ENCODE results near the gene FCHO1. TPM values are rescaled to one million over a fixed set of nuclear protein-coding genes. Genes with fewer than 3 reads are reported as not detected.

The FCHO1 gene
- polyA plus RNA-seq, 3 donors, result 1.1 to 1.8 (median 1.5) TPM

GRCh38 chr19:17727843-17728242, 23.4 kb upstream of the FCHO1 start:
- no peak for DNase-seq (ENCODE audit: low read depth in 3 of 3, low spot score in 2 of 3)

DNA sequence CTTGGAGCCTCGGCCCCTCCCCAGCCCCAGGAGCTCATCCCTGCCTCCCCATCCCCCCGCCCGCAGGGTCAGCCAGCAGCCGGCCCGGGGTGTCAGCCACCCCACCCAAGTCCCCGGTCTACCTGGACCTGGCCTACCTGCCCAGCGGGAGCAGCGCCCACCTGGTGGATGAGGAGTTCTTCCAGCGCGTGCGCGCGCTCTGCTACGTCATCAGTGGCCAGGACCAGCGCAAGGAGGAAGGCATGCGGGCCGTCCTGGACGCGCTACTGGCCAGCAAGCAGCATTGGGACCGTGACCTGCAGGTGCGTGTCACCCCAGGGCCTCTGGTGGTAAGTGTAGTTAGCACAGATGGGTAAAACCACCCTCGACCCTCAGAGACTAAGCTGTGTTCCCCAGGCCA, 18.1 kb upstream of the FCHO1 start:
- no peak for DNase-seq (ENCODE audit: low read depth in 3 of 3, low spot score in 2 of 3)

DNA sequence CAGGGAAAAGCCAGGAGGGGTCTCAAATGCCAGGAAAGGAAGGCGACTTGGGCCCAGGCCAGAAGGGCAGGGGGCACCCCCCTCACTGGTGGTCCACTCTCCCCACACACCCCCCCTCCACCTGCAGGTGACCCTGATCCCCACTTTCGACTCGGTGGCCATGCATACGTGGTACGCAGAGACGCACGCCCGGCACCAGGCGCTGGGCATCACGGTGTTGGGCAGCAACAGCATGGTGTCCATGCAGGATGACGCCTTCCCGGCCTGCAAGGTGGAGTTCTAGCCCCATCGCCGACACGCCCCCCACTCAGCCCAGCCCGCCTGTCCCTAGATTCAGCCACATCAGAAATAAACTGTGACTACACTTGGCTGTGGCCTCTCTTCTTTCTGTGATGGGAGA, 17.1 kb upstream of the FCHO1 start:
- DNase-seq (ENCODE audit: low read depth in 3 of 3, low spot score in 2 of 3), result no peak

DNA sequence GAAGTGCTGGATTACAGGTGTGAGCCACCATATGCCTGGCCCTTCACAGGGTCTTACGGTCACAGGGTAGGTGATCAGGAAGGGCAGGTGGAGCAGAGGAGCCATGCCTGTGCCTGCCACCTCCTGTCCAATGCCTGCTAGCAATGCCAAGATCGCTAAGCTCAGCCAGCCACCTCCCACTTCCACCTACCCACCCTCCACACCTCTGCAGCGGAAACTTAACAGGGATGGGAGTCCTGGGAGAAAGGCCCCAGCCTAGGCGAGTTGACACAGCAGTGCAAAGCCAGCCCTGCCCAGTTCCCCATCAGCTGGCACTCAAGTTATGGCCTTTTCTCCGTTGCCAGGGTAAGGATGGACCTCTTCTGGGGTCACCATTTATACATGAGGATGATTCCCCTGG, 15.9 kb upstream of the FCHO1 start:
- no peak for DNase-seq (ENCODE audit: low read depth in 3 of 3, low spot score in 2 of 3)

- DNase-seq (ENCODE audit: low read depth in 3 of 3, low spot score in 2 of 3), result no peak
Observed at GRCh38 chr19:17737690-17738153, 13.6 kb upstream of the FCHO1 start.

- DNase-seq (ENCODE audit: low read depth in 3 of 3, low spot score in 2 of 3), result no peak
Observed at GRCh38 chr19:17739121-17739875, 12.0 kb upstream of the FCHO1 start.

GRCh38 chr19:17741456-17741855, 9.8 kb upstream of the FCHO1 start:
- no peak for DNase-seq (ENCODE audit: low read depth in 3 of 3, low spot score in 2 of 3)

DNA sequence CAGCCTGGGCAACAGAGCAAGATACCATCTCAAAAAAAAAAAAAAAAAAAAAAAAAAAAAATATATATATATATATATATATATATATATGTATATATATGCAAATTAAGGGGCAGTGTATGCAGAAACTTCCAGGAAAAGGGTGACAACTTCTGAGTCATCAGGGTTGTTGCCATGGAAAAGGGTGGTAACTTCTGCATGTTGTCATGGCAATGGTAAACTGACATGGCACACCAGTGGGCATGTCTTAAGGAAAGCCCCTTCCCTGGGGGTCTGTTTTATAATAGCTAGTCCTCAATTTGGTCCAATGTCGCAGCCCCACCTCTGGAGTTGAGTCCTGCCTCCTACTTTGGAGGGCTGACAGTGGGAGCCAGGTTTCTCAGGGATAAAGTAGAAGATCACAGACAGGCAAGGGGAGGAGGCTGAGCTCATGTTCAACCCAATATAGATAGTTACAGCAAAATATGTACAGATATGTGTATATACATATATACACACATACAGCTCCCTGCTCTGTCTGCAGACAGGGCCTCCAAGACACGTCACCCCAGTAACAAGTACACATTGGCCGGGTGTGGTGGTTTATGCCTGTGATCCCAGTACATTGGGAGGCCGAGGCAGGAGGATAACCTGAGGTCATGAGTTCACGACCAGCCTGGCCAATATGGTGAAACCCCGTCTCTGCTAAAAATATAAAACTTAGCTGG, 7.2 kb upstream of the FCHO1 start:
- DNase-seq (ENCODE audit: low read depth in 3 of 3, low spot score in 2 of 3), result no peak

DNA sequence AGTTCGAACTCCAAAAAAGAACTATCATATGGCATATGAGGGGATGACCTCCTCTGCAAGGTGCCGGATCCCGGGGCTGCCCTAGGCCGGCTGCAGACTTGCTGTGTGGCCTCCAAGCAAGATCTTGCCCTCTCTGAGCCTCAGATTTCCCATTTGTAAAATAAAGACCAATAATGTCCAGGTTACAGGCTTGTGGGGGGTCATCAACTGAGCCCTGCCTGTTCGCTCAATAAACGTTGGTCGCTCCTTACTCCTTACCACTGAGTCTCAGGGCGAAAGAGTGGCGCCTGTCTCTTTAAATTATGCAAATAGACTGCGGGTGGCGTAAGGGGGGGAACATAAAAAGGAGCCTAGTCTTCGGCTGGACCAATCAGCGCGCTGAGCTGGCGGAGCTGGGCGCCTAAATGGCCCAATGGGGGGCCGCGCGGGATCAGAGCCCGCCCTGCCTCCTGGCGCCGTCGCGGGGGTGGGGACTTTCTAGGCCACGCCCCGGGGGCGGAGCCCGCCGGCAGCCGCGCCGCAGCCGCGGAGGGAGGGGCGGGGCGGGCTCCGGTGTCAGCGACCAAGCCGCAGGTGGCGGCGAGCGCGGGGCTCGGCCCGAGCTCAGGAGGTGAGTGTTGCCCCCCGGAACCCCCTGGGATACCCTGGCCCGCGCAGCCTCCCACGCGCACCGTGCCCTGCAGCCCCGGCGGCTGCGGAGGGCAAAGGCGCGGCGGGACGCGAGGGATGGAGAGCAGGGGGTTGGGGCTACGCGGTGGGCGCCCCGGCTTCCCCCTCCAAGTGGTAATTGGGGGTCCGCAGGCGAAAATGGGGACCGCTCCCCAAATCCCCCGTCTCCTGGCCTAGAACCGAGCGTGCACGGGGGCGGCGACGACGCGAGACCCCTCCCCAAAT, 3.8 kb upstream of the FCHO1 start:
- peak; percentile 50 to 81 (median 76) for DNase-seq (ENCODE audit: low read depth in 3 of 3, low spot score in 2 of 3)

DNA sequence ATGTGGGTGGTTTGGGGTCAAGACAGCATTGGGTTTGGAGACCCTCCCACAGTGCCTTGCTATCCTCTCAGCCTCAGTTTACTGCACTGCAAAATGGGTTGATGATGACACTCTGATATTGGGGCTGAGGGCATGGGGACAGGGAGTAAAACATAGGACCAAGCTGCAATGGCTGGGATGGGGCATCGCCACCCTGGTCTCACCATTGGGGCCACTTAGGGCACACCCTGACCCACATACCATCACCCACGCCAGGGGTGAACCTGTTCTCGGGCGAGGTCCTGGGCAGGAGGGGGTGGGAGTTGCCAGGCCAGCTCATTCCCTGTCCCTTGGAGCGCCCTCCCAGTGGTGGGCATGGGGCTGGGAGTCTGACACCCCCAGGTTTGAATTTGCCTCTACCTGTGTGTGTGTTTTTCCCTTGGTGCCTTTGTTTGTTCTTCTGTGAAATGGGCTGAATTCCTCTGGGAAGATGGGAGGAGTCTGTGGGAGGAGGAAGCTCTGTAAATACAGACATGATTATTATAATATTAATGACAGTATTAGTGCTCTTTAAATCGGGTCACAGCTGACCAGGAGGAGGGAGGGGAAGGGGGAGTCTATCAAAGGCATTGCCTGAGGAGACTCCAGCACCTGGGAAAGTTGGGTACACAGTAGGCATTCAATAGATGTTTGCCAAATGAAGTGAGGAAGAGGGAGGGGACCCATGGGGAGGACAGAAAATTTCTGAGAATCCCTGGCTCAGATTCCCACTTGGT, 2.2 kb upstream of the FCHO1 start:
- no peak for DNase-seq (ENCODE audit: low read depth in 3 of 3, low spot score in 2 of 3)

DNA sequence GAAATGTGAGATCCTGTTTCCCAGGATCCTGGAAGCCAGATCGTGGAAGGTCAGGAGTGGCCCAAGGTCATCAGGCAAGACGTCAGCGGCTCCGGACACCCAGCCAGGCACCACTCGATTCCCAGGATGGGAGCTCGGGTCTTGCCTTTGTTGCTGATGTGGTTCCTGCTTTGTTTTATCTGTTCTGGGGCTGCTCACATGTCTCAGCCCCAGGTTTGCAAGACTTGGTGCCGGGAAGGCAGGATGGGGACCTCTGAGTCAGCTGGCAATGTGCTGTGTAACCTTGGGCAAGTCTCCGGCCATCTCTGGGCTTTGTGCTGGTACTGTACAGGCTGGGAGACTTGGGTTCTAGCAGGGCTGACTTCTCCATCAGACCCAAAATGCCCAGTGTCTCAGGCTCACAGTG, 1.4 kb upstream of the FCHO1 start:
- no peak for DNase-seq (ENCODE audit: low read depth in 3 of 3, low spot score in 2 of 3)

- no peak for DNase-seq (ENCODE audit: low read depth in 3 of 3, low spot score in 2 of 3)
Observed at GRCh38 chr19:17751912-17752273, 616 bp downstream of the FCHO1 start.

- no peak for DNase-seq (ENCODE audit: low read depth in 3 of 3, low spot score in 2 of 3)
Observed at GRCh38 chr19:17752865-17753639, 1.8 kb downstream of the FCHO1 start.

GRCh38 chr19:17753976-17754375, 2.7 kb downstream of the FCHO1 start:
- DNase-seq (ENCODE audit: low read depth in 3 of 3, low spot score in 2 of 3), result no peak

DNA sequence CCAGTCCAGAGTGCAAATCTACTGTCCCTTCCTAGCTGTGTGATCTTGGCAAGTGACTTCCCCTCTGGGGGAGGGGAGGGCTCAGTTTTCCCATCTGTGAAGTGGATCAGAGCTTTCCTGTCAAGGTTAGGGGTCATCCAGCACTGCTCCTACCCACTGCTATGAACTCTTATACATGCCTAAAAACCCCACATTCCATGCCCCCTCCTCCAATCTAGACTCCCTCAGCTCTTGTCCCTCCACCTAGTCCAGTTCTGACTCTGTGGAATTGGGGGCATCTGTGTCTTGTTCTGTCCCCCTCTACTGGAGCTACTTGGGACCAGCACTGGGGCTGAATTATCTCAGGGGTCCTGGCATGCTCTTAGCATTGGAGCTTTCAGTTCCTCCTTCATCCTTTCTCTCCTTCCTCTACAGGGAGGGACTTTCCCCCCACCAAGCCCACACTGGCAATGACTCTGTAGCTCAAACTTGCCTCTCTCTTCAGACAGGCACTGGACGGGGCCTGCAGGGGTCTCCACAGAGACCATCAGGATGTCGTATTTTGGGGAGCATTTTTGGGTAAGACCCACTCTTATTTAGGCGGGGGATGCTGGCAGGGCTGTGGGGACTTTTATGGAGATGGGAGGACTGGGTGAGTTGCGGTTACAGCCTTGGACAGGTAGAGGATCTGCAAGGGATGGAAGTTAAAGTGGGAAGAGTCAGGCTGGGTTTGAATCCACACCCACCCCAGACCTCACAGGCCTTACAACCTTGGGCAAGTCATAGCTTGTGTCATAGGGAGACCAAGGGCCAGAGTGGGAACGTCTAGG, 3.6 kb downstream of the FCHO1 start:
- DNase-seq (ENCODE audit: low read depth in 3 of 3, low spot score in 2 of 3), result no peak

DNA sequence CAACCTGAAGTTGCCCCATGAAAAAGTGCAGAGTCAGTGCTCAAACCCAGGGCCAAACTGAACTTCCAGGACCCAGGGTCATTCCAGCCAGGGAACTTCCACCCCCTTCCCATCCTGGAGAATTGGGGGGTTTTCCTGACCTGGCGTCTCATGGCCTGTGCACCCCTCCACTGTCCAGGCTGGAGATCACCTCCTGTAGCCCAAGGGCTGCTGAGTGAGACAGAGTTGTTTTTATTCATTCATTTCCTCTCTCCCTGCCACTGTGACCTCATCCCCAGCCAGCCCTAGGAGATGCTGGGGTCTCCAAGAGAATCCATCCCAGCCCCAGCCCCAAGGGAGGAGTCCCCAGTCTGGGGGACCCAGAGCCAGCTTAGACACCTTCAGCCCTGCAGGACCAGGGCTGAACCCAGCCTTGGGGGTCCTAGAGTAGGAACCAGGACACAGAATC, 4.2 kb downstream of the FCHO1 start:
- no peak for DNase-seq (ENCODE audit: low read depth in 3 of 3, low spot score in 2 of 3)

DNA sequence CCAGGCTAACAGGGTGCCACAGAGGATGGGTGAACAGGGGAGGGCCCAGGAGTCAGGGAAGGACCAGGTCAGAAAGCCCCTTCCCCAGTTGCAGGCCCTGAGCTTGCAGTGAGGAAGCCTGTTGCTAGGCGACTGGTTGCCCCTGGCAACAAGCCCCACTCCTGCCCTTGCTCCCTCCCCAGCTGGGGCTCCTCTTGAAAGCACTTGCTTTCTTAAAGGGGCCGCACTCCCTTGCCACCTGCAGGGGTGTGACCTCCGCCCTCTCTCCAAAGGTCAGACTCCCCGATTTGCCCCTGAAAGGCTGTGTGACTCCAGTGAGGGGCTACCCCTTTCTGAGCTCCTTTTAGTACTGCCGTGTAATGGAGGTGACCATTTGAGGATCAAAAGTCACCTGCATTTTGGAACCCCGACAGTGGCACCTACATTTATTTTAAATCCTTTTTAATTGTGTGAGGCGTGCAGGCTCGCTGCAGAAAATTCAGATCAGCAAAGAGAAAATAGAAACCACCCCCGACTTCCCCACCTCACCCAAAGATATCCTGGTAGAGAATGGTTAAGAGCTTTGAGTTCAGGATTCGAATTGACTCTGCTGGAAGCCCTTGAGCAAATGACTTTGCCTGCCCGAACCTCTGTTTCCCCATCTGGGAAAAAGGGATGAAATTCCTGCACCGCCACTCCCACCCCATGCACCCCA, 4.8 kb downstream of the FCHO1 start:
- DNase-seq (ENCODE audit: low read depth in 3 of 3, low spot score in 2 of 3), result no peak

GRCh38 chr19:17757125-17757524, 5.8 kb downstream of the FCHO1 start:
- no peak for DNase-seq (ENCODE audit: low read depth in 3 of 3, low spot score in 2 of 3)
